Activated naive CD4-positive, alpha-beta T cell treated with anti-CD3 and anti-CD28 coated beads, Interleukin-2, amount 10 ng/mL, durations not matched to agents 7 days and 5 days (primary cell): ENCODE measurements around the gene TP73.

Experiments used
- CTCF ChIA-PET: fragments of 350-600 bp; sonication (Branson Sonifier 250); formaldehyde crosslinking; loops from one replicate; lab custom pipeline; 2021; ENCODE audit warnings: antibody characterized with exemption; lab: Charles Lee
- DNase-seq: peaks from one replicate; pipeline ENCODE4 v3.0.0-alpha.2; 2020
- H3K27ac Mint-ChIP-seq: one replicate; pipeline ENCODE4 v1.8.0; 2021; ENCODE audit warnings: mild to moderate bottlenecking, moderate library complexity, mixed read lengths
- H3K27me3 Mint-ChIP-seq: one replicate; pipeline ENCODE4 v1.8.0; 2021; ENCODE audit warnings: mild to moderate bottlenecking, mixed read lengths
- H3K36me3 Mint-ChIP-seq: one replicate; pipeline ENCODE4 v1.8.0; 2021; ENCODE audit warnings: mixed read lengths
- H3K4me1 Mint-ChIP-seq: one replicate; pipeline ENCODE4 v1.8.0; 2021; ENCODE audit warnings: mixed read lengths
- H3K4me3 Mint-ChIP-seq: one replicate; pipeline ENCODE4 v1.8.0; 2021; ENCODE audit warnings: mild to moderate bottlenecking, moderate library complexity, mixed read lengths
- H3K9me3 Mint-ChIP-seq: one replicate; pipeline ENCODE4 v1.8.0; 2021; ENCODE audit warnings: mixed read lengths

The TP73 gene

DNA sequence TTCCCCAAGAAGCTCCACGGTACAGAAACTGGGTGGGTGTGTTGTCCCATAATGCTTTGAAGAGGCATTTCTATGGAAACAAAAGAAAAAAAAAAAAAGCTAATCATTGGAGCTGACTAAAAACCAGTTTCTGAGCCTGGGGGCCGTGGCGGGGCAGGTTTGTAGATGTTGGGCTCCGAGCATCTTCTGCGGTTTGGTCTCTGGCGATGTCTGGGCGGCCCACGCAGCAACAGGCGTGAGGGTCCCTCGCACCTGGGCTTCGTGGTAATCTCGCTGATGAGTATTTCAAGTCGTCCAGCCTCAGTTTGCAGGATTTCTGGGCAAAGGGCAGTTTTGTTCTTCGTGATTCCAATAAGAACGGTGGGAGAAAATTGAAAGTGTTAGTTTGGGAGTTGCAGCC is 6.8 kb downstream of the TP73 start:
- Mint-ChIP-seq H3K36me3 (no peaks in the 10 kb centered on the region), H3K4me1 (no peaks in the 10 kb centered on the region), H3K4me3 (no peak overlapping the region), H3K27ac (no peak overlapping the region), H3K27me3 (peaks cover 67% of the 10 kb centered on the region), H3K9me3 (no peaks in the 10 kb centered on the region)
- CTCF ChIA-PET: no interaction called here
- no peak for DNase-seq

DNA sequence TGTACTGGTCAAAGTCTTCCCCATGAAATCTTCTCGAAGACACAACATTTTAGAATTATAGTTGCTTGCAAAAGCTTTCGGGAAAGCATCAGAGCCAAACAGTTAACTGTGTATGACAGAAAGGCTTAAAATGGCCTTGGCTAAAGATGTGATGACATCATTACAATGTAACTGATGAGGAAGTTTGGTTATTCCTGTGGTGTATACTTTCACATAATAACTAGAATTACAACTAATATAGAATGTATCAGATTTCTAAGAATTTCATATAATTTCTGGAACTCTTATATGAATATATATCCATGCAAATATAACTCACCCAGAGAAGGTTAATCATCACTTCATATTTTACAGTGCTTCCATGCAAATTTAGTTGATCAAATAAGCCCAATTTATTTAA is 8.4 kb downstream of the TP73 start:
- no peaks in the 10 kb centered on the region for H3K4me1 Mint-ChIP-seq
- DNase-seq: no peak
- H3K9me3 Mint-ChIP-seq: no peaks in the 10 kb centered on the region
- CTCF ChIA-PET: no interaction called here
- H3K27me3 Mint-ChIP-seq: peaks cover 52% of the 10 kb centered on the region
- H3K4me3 Mint-ChIP-seq: no peak overlapping the region
- no peaks in the 10 kb centered on the region for H3K36me3 Mint-ChIP-seq
- H3K27ac Mint-ChIP-seq: no peak overlapping the region

DNA sequence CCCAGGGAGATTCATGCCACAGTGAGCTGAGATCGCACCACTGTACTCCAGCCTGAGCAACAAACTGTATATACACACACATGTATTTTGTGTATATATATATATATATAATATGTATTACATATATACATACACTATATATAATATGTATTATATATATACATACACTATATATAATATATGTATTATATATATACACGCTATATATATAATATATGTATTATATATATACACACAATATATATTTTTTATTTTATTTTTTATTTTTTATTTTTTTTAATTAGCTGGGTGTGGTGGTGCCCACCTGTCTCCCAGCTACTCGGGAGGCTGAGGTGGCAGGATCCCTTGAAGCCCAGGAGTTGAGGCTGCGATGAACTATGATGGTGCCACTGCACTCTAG is 9.3 kb downstream of the TP73 start:
- no peak for DNase-seq
- Mint-ChIP-seq H3K36me3 (no peaks in the 10 kb centered on the region), H3K27ac (no peak overlapping the region), H3K4me3 (no peak overlapping the region), H3K4me1 (no peaks in the 10 kb centered on the region), H3K27me3 (peaks cover 46% of the 10 kb centered on the region), H3K9me3 (no peaks in the 10 kb centered on the region)
- CTCF ChIA-PET: no interaction called here

DNA sequence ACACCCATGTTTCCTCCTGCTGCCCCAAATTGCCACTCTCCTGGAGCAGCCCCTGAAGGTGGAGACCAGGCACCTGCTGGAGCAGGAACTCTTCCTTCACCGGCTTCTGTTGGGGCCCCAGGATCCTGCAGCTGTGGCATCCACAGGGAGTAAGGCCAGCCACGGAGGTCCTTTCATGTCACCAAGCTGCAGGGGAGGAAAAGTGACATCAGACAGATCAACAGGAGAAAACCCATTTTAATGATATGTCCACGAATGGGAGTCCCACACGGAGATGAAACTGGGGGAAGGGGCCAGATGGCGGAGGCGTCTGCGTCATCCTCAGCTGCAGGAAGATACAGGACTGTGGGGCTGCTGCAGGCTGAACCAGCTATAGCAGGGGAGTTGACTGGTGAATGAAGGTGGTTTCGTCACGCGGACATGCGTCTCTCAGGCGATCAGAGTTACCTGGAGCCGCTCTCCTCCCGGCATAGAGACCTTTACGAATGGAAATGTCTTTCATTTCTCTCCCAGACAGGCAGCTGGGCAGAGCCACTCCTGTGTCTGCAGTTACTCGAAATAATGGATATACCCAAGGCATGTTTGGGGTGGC is 9.9 kb downstream of the TP73 start:
- Mint-ChIP-seq H3K9me3 (no peaks in the 10 kb centered on the region), H3K36me3 (no peaks in the 10 kb centered on the region), H3K4me3 (no peak overlapping the region), H3K27ac (no peak overlapping the region), H3K4me1 (no peaks in the 10 kb centered on the region), H3K27me3 (peaks cover 48% of the 10 kb centered on the region)
- no peak for DNase-seq
- CTCF ChIA-PET: no interaction called here

DNA sequence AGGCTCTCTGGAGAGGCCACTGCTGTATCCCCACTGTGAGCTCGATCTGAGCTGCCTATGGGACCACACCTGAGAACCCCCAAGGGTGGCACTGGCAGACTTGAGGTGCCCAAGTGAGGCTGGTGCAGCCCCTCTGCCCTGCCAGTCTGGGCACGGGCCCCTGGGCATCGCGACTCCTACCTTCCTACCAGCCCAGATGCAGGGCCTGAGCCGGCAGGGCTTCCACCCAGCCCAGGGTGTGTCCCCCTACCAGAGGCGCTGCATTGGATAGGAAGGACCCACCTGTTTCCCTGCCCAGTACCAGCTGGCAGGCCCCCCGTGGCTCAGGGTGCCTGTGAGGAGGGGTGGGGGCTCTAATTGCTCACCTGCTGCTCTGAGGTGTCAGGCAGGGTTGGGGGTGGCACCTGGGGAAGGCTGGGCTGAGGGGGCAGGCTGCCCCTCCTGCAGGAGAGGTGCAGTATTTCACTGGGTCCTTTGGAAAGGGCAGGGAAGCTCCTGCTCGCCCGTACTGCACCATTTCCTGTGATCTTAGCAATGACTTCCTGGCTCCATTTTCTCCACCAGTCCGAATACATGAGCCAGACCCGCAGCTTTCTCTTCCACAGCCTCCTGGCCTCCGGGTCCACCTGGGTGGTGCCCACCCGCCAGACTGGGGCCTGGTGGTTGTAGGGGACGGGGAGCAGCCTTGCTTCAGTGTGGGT is 11.8 kb downstream of the TP73 start:
- H3K27ac Mint-ChIP-seq: no peak overlapping the region
- CTCF ChIA-PET: no interaction called here
- no peaks in the 10 kb centered on the region for H3K36me3 Mint-ChIP-seq
- no peak overlapping the region for H3K4me3 Mint-ChIP-seq
- no peaks in the 10 kb centered on the region for H3K4me1 Mint-ChIP-seq
- no peak for DNase-seq
- H3K27me3 Mint-ChIP-seq: peaks cover 46% of the 10 kb centered on the region
- H3K9me3 Mint-ChIP-seq: no peaks in the 10 kb centered on the region

DNA sequence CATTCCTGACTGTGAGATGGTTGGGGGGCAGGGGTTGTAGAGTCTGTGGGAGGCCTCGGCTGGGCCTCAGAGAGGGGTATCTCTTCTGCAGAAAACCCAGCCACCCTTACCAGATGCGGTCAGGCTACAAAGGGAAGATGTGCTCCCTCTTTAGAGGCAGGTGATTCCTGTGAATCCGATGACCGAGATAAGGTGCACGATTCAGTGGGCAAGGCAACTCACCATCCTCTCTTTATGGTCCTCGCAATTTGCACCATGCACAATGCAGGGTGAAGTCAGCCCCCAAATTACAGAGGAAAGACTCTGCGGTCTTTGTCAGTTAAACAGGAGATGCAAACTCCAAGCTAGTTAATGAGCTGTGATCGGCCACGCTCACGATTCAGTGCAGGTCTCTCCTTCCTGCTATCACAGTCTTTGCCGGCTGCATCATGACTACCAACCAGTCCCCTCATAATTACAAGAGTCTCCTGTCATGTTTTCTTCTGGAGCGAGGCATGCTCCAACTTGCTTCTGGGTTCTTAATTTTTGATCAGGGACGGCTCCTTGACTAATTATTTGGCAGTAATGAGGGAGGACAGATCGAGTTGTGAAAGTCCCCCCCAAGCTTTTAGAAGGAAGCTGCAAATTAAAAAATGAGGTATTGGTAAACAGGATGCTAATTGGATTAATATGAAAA is 12.5 kb downstream of the TP73 start:
- Mint-ChIP-seq H3K4me1 (no peaks in the 10 kb centered on the region), H3K27me3 (peaks cover 44% of the 10 kb centered on the region), H3K36me3 (no peaks in the 10 kb centered on the region), H3K27ac (no peak overlapping the region), H3K4me3 (no peak overlapping the region), H3K9me3 (no peaks in the 10 kb centered on the region)
- DNase-seq: no peak
- CTCF ChIA-PET: no interaction called here

DNA sequence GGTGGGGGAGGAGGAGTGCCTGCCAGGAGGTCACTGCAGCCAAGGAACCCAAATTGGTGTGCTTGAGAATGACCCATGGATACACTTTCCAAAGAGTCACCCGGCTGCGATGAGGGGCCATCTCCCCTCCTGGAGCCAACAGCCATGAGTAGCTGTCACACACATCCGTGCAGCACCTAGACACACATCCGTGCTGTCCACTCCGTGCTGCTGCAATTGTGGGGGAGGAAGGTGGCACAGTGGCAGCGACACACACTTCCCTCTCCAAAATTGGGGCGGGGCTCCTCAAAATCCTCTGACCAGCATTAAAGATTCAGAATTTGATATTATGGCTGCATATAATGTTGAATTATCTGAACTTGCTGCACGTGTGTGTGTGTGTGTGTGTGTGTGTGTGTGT is 15.8 kb downstream of the TP73 start:
- H3K4me1 Mint-ChIP-seq: no peaks in the 10 kb centered on the region
- peaks cover 27% of the 10 kb centered on the region for H3K27me3 Mint-ChIP-seq
- H3K9me3 Mint-ChIP-seq: no peaks in the 10 kb centered on the region
- no peak for DNase-seq
- H3K27ac Mint-ChIP-seq: no peak overlapping the region
- H3K4me3 Mint-ChIP-seq: no peak overlapping the region
- CTCF ChIA-PET: no interaction called here
- no peaks in the 10 kb centered on the region for H3K36me3 Mint-ChIP-seq

DNA sequence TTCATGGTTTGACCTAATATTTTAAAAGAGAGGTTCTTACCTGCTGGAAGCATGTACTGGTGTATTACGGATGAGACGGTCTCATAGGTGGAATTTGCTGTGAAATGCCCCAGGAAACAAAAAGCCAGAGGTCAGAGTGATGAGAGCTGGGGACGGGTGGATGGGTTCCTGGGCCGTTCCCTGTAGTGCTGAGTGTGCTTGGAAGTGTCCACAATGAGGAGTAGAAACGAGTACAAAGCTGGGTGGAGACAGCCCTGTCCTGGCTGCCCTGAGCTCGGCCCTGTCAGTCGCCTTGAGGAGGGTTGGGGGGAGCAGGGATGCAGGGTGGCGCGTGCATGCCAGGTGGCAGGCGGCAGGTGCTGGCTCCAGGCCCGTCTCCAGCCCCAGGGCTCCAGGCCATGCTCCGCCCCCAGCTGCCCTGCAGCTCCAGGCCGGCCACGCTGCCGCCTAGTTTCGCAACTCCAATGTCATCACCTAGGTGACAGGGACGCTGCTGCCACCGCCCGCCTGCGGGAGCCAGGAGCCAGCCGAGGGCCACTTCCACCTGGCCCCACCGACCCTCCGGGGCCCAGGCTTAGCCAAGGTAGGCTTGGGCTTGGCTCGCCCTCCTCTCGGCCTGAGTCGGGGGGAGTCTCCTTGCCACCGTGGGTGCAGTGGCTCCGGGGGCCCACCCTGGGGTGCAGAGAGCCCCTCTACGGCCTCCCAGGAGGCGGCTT is 16.4 kb downstream of the TP73 start:
- DNase-seq: no peak
- CTCF ChIA-PET: no interaction called here
- no peak overlapping the region for H3K27ac Mint-ChIP-seq
- no peaks in the 10 kb centered on the region for H3K9me3 Mint-ChIP-seq
- H3K36me3 Mint-ChIP-seq: no peaks in the 10 kb centered on the region
- H3K4me1 Mint-ChIP-seq: no peaks in the 10 kb centered on the region
- no peak overlapping the region for H3K4me3 Mint-ChIP-seq
- H3K27me3 Mint-ChIP-seq: peaks cover 23% of the 10 kb centered on the region

DNA sequence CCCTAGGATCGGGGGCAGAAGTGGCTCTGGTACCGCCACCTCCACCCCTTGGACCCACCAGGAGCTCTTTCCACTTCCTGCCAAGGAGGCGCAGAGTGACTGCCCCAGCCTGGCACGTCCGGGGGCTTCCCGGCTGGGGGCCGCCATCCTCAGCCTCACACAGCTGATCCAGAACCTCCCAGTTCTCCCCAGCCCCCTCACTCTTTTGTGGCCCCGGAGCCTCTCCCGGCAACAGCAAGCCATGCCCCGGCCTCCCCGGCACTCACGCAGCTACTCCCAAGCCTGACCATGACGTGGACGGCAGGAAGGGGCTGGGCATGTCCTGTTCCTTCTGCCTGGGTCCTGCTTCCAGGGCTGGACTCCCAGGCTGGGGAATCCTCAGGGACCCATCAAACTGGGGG is 17.1 kb downstream of the TP73 start:
- no peaks in the 10 kb centered on the region for H3K9me3 Mint-ChIP-seq
- no peak for DNase-seq
- CTCF ChIA-PET: no interaction called here
- peaks cover 23% of the 10 kb centered on the region for H3K27me3 Mint-ChIP-seq
- H3K27ac Mint-ChIP-seq: no peak overlapping the region
- no peaks in the 10 kb centered on the region for H3K4me1 Mint-ChIP-seq
- no peak overlapping the region for H3K4me3 Mint-ChIP-seq
- H3K36me3 Mint-ChIP-seq: no peaks in the 10 kb centered on the region

DNA sequence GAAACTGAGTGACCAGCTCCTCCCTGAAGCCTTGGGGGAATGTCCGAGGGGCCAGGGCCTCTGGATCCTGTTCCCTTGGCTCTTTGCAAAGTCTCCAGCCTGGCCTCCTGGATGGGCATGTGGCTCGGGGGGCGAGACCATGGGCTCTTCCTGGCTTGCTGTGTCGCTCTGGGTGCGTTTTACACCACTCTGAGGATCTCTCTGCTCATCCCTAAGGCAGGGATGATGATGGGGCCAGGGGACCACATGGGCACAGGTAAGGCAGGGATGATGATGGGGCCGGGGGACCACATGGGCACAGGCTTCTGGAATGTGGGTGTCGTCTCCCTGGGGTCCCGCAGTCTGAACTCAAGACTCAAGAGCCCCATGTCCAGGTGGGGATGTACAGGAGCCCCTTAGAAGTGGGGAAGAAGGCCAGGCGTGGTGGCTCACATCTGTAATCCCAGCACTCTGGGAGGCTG is 17.7 kb downstream of the TP73 start:
- Mint-ChIP-seq H3K4me3 (no peak overlapping the region), H3K4me1 (no peaks in the 10 kb centered on the region)
- CTCF ChIA-PET: no interaction called here

DNA sequence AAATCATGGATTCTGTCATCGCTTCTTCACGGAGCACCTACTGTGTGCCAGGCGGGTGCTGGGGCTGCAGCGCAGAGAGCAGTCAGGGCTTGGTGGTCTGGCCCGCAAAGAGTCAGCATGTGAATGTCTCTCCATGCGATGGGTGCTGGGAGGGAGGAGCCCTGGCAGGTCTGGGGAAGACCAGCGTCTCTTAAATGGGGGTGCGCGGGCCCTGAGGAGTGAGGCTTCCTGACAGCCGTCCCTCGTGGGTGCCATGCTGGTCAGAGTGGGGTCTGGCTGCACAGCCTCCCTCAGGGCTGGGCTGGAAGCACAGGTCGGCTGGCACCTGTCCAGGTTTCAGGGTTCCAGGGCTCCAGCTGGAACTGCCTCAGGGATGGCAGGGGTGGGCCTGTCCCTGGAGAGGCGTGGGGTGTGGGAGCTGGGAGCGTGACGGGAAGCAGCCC is 18.5 kb downstream of the TP73 start:
- DNase-seq: no peak
- H3K36me3 Mint-ChIP-seq: no peaks in the 10 kb centered on the region
- CTCF ChIA-PET: no interaction called here
- H3K4me1 Mint-ChIP-seq: no peaks in the 10 kb centered on the region
- H3K9me3 Mint-ChIP-seq: no peaks in the 10 kb centered on the region
- no peak overlapping the region for H3K27ac Mint-ChIP-seq
- peaks cover 28% of the 10 kb centered on the region for H3K27me3 Mint-ChIP-seq
- no peak overlapping the region for H3K4me3 Mint-ChIP-seq

More for the DNA sequence above, 17.7 kb downstream of the TP73 start:
- H3K36me3 Mint-ChIP-seq: no peaks in the 10 kb centered on the region
- no peaks in the 10 kb centered on the region for H3K9me3 Mint-ChIP-seq
- DNase-seq: no peak
- peaks cover 23% of the 10 kb centered on the region for H3K27me3 Mint-ChIP-seq
- no peak overlapping the region for H3K27ac Mint-ChIP-seq

DNA sequence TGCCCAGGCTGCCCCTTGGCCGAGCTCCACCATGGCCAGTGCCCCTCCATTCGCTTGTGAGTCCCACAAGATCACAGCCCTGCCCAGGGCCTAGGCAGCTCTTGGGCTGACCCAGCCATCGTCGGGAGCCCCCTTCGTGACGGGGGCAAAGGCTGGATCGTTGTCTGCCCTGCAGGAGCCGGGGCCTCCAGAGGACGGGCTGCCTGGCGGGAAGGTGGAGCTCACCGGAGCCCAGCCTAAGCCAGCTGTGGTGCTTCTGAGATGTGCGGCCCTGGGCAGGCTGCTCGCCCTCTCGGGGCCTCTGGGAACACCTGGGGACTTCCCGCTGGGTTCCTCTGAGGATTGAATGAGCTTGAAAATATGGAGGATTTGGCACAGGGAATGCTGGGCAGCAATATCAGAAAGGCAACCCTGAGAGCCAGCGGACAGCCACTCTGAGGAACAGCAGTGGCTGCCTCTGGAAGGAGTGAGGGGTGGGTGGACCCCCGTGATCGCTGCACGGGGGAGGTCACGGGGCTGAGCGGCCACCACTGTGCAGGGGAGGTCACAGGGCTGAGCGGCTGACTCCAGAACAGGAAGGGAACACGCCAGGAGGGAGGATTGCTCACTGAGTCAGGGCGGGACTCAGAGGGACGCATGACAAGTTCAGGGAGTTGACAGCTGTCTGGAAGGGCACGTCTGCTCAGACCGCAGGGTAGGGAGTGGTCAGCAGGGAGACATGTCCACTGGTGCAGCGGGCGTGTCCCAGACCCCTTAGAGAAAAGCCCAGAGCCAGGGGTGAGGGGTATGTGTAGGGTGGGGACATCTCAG is 19.3 kb downstream of the TP73 start:
- H3K4me1 Mint-ChIP-seq: no peaks in the 10 kb centered on the region
- peaks cover 26% of the 10 kb centered on the region for H3K27me3 Mint-ChIP-seq
- H3K36me3 Mint-ChIP-seq: no peaks in the 10 kb centered on the region
- H3K4me3 Mint-ChIP-seq: no peak overlapping the region
- CTCF ChIA-PET: no interaction called here
- DNase-seq: no peak
- peak overlapping the region; percentile 60 for H3K27ac Mint-ChIP-seq
- H3K9me3 Mint-ChIP-seq: no peaks in the 10 kb centered on the region

DNA sequence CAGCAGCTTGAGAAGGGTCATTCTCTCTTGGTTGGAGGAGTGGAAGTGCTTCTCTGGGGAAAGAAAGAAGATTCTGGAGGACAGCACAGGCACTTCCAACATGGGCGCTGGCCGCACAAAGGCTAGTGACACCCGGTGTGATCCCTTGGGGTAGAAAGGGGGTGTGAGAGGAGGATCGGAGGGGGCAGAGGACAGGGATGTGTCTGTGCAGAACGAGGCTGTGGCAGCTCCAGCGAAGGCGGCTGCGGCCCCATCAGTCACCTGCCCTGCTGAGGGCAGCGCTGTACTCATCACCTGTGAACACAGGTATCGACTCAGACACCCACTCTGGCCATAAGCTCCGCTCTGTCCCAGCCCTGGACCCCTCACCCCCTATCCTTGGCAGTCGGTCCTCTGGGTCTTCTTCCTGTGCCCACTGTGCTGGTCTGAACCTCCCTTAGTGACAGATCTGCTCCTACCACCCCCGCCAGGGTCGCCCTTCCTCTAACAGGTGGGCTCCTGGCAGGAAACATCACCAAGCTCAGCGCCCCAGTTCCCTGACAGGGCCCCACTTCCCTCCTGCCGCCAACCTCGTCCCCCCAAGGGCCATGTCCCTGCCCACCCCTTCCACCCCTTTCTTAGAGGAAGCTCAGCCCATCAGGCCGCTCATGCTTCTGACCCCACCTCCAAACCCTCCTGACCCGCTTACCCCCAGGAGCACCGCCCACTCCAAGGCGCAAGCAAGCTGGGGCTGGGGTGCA is 20.1 kb downstream of the TP73 start:
- no peaks in the 10 kb centered on the region for H3K36me3 Mint-ChIP-seq
- CTCF ChIA-PET: no interaction called here
- peaks cover 4% of the 10 kb centered on the region for H3K4me1 Mint-ChIP-seq
- H3K27me3 Mint-ChIP-seq: peaks cover 18% of the 10 kb centered on the region
- DNase-seq: no peak
- H3K4me3 Mint-ChIP-seq: no peak overlapping the region
- no peak overlapping the region for H3K27ac Mint-ChIP-seq
- no peaks in the 10 kb centered on the region for H3K9me3 Mint-ChIP-seq
